HG03060 (cell line): ENCODE measurements around the gene RGMA.

Source experiments
- ATAC-seq: cut with Tn5 transposase; IDR thresholded peaks from one replicate; pipeline ENCODE4 v1.9.1; 2021; ENCODE audit warnings: low read depth, moderate number of reproducible peaks; ENCODE audit not compliant: unreplicated experiment

Gene RGMA

GRCh38 chr15:93102211-93102610 lies 13.2 kb upstream of the RGMA start:
- no peak for ATAC-seq

GRCh38 chr15:93093765-93094164 lies 4.8 kb upstream of the RGMA start:
- ATAC-seq, result no peak

DNA sequence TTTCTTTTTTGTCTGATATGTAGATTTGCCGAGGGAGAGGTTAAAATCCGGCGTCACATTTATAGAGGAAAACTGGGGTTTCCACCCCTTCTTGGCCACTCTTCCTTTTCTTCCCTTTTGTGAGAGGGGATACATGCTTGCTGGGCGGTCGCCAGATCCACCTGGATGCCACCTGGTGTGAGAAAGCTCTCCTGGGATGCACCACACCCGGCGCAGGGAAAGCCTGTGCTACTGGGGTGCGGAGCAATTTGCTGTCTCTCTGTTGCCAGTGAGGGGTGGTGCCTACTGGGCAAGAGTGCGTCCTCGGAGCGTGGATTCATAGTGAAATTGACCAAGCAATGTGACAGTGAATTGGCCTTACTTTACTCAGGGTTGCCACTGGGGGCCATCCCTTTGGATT lies 2.5 kb upstream of the RGMA start:
- no peak for ATAC-seq

GRCh38 chr15:93089727-93090305 lies 805 bp upstream of the RGMA start:
- ATAC-seq, result no peak

DNA sequence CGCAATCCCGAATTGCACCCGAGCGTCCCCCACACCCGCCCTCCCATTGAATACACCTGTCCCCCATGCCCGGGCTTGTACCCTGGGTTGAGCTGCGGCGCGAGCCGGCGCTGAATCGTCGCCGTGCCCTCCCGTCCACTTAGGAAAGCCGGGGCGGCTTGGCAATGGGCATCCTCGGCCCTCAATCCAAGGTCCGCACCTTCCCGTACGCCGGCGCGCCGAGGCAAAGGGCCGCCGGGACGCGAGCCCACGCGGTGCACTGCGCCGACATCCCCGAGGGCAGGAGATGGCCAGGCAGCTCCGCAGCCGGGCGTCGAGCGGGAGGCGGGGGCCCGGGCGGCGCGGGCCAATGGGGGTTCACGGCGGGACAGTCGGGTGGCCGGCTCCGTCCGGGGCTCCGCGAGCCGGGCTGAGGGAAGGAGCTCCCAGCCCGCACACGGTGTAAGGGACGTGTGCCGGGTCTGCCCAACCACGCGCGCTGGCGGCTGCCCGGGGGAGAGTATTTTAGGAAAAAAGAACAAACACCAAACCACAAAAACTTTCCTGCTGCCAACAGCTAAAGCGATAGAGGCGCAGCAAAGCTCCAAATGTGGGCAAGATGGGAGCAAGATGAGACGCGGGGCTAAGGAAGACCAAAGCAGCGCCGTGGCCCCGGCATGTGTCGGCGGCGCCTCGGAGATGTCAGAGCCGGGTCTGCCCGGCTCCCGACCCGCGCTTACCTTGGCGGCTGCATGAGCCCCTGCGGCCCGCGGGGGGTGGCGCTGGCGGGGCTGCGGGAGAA lies 621 bp downstream of the RGMA start:
- no peak for ATAC-seq

- no peak for ATAC-seq
These were observed 1.2 kb downstream of the RGMA start for GRCh38 chr15:93087825-93088199.

GRCh38 chr15:93086791-93087190 lies 2.2 kb downstream of the RGMA start:
- no peak for ATAC-seq

DNA sequence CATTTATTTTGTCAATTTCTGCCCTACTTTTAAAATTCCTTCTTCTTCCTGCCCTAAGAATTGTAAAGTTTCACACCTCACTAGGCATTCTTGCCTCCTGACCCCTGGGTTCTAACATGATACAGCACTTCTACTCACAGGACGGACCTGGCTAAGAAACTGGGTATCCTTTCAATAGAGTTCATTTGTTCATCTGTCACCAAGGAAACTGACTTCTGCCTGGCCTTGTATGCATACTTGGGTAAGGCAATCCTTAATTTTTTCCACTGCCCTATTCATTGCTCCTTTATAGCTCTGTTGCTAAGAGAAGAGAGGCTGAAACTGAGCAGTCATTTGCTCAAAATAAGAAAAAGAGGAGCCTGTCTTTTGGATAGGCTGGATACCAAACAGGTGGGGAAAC lies 3.3 kb downstream of the RGMA start:
- ATAC-seq, result no peak

- no peak for ATAC-seq
These were observed 6.2 kb downstream of the RGMA start for GRCh38 chr15:93082861-93083260.

- ATAC-seq, result no peak
These were observed 7.6 kb downstream of the RGMA start for GRCh38 chr15:93081399-93081798.

- ATAC-seq, result no peak
These were observed 8.6 kb downstream of the RGMA start for GRCh38 chr15:93080451-93080850.

DNA sequence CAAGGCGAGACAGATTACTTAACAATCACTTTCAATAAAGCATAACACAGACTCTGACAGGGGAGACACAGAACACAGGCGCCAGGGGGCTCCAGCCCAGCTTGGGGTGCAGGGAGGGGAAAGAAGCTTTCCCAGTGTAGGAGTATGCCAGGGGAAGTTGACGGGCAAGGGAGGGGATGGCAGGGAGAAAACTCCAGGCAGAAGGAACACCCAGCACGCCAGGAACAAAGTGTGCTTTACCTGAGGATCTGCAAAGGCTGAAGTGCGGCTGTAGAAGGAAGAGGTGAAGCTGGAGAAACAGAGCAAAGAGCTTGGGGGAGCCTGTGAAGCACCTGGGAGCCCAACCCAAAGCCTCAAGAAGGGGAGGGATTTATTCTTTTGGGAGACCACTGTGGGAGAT lies 12.1 kb downstream of the RGMA start:
- no peak for ATAC-seq

DNA sequence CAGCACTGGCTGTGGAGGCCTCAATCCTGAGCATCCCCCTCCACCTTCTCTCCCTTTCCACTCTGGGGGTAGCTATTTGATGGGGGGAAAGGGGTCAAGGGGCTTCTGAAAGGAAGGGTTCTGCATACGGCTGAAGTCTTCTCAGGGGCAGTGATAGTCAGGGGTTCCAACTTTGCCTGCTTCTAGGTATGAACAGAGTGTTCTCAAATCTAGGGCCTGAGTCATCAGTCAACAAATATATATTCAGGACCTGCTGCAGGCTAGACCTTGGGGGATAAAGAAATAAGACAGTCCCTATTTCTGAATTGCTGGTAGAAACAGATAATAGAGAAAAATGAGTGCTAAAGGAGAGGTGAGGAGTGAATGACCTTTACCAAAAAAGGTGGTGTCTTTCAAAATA lies 12.8 kb downstream of the RGMA start:
- ATAC-seq, result no peak

GRCh38 chr15:93074599-93074998 lies 14.4 kb downstream of the RGMA start:
- no peak for ATAC-seq

- no peak for ATAC-seq
These were observed 15.5 kb downstream of the RGMA start for GRCh38 chr15:93073465-93073952.

DNA sequence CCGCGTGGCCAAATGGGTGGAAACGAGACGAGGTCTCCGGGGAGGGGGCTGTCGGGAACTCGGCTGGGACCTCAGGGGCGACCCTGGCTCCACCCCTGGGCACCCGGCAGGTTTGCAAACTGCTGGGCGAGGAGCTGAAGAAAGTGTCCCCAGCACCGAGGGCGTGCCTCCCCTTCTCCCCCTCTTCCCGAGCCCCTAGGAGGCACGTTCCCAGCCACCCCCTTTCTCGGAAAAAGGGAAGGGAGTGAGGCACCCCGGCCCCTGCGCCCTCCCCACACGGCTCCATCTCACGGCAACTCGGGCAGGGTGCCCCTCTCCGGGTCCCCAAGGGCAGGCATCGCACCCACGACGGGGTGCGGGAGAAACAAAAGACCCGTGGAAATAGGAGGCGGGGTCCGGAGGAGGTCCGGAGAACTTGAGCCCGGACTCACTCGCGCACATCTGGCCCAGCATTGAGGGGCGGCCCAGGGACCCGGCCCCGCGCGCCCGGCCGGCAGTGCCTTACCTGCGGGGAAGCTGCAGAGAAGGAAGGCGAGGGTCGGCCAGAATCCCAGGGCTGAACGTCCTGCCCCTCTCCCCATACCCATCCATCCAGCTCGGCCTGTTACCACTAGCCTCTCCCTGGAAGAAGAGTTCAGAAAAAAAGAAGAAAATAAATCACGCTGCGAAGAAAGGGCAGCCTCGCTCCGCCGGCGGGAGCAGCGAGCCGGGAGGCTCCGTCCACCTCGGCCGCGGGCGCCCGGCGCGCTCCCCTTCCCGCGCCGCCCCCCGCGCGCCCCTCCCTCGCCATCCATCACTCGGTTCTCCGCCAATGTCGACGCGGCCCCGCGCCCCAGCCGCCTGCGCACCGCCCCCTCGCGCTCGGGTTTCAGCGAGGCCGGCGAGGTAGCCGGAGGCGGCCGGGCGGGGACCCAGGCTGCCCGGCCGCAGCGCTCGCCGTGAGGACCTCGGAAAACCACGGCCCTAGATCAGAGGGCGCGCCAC lies 16.3 kb downstream of the RGMA start:
- ATAC-seq, result no peak

DNA sequence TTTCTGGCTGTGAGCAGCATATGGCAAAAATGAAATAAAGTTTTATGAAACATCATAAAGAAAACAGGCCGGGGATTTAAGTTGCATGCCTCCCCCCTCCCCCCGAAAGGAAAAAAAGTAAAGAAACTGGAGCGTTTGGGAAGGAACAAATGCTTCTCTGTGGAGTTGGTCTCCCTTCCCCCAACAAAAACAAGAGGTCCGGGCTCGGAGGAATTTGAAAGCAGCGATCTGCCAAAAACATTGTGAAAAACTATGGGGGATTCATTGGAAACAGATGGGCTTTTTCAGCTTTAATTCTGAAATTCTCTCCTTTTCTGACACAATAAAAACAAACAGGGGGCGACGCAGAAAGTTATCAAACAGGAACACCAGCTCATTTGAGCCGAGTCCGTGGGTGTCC lies 17.0 kb downstream of the RGMA start:
- ATAC-seq, result no peak

DNA sequence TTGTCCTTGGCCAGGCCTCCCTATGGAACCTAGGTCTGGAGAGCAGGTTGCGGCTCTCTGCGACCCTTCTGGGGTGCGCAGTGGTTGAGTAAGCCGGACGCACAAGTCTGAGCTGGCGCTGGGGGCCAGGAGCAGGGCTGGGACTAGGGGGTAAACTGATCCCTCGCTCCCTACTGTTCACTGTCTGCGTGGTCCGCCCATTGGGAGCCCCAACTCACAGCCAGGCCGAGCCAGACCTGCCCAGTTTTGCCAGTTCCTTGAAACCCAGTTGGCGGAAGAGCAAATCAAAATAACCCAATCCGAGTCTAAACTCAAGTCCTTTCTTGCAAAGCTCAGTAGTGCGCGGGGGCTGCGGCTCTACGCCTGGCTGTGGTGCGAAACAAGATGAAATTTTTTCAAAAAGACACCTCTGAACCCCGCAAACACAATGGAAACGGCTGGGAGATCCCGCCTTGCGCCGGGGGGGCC lies 17.5 kb downstream of the RGMA start:
- no peak for ATAC-seq

DNA sequence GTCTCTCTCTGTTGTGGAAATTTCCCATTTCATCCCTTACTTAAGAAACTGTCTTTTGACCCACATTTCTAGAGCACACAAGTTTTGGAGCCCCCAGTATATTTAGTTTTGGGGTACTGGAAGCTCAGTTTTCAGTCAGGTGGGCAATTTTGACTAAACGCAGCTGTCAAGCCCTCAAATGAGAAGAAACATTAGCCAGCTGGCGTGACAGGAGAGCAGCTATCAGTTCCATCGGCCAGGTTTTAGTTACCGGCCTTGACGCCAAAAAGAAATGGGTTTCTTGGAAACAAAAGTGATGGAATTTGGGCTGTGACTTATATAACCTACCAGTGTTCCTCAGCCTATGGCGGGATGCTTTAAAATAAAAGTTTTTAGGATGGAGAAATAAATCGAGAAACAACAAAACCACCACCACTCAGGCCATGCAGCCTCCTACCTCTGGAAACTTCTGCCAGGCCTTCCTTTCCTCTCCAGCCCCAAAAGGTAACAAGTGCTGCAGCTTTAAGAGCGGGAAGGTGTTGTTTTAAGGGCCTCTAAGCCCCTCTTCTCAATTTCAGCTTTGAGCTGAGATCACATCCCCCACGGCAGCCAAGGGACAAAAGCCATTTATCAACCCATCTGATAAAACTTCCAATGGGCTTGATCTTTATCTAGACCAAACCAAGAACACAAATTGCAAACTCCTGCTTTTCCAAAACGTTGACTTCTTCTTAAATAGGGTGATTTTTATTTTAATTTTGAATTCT lies 18.3 kb downstream of the RGMA start:
- ATAC-seq, result no peak

GRCh38 chr15:93070132-93070531 lies 18.9 kb downstream of the RGMA start:
- ATAC-seq, result no peak
